HL-60 (cell line): ENCODE measurements around the gene MYO5C.
A peak's percentile ranks its signal among the peaks of the same experiment; 100 is the strongest.

Experiments used
- DNase-seq, 2 experiments: peaks; one replicate each; pipeline ENCODE4 v3.0.0-alpha.2; 2010 to 2020; ENCODE audit warnings: low read depth in 1 of 2, low spot score in 1 of 2
- H3K27ac ChIP-seq: fragments of 250-450 bp; sonication (Bioruptor Pico); replicated peaks from 2 replicates; pipeline ENCODE4 v1.5.1; 2020; ENCODE audit warnings: mild to moderate bottlenecking, moderate library complexity
- H3K27me3 ChIP-seq: fragments of 250-450 bp; sonication (Bioruptor Pico); 2 replicates; pipeline ENCODE4 v1.5.1; 2021; ENCODE audit warnings: mild to moderate bottlenecking, moderate library complexity; ENCODE audit not compliant: insufficient read depth, poor library complexity, severe bottlenecking
- H3K4me3 ChIP-seq: replicated peaks from 2 replicates; pipeline ENCODE4 v1.5.1; 2011; ENCODE audit warnings: mild to moderate bottlenecking, control low read depth, low read length; ENCODE audit not compliant: insufficient read depth
- CTCF ChIP-seq: IDR thresholded peaks from one replicate; pipeline ENCODE4 v1.5.1; 2011; ENCODE audit warnings: low read length, control low read depth, inconsistent platforms; ENCODE audit not compliant: insufficient read depth
- GABPA ChIP-seq: IDR thresholded peaks from 2 replicates; pipeline ENCODE4 v1.6.1; 2012; ENCODE audit warnings: low read depth
- POLR2AphosphoS5 ChIP-seq: IDR thresholded peaks from 2 replicates; pipeline ENCODE4 v1.6.1; 2012; ENCODE audit warnings: low read depth
- REST ChIP-seq: IDR thresholded peaks from 2 replicates; pipeline ENCODE4 v1.6.1; 2012; ENCODE audit warnings: low read depth; ENCODE audit not compliant: insufficient replicate concordance
- SPI1 ChIP-seq: IDR thresholded peaks from 2 replicates; pipeline ENCODE4 v1.6.1; 2012; ENCODE audit warnings: low read depth, mild to moderate bottlenecking, borderline replicate concordance

Gene MYO5C

GRCh38 chr15:52218371-52218770, 77.2 kb downstream of the MYO5C start:
- H3K27ac ChIP-seq = no peak overlapping the region
- H3K4me3 ChIP-seq = no peak overlapping the region
- DNase-seq = no peak
- H3K27me3 ChIP-seq = no peaks in the 10 kb centered on the region
- TF ChIP-seq REST (no peak), SPI1 (no peak), CTCF (no peak), GABPA (no peak), POLR2AphosphoS5 (no peak)

- no peak overlapping the region for H3K27ac ChIP-seq
- no peaks in the 10 kb centered on the region for H3K27me3 ChIP-seq
- peak in 1 of 2 experiments; percentile 5 for DNase-seq
- TF ChIP-seq CTCF (peak; percentile 3), POLR2AphosphoS5 (no peak)
- H3K4me3 ChIP-seq = no peak overlapping the region
Measured at GRCh38 chr15:52217186-52217585, 78.4 kb downstream of the MYO5C start.

GRCh38 chr15:52214553-52214952, 81.1 kb downstream of the MYO5C start:
- H3K27me3 ChIP-seq = no peaks in the 10 kb centered on the region
- H3K27ac ChIP-seq = no peak overlapping the region
- no peak overlapping the region for H3K4me3 ChIP-seq
- no peak for DNase-seq
- TF ChIP-seq REST (no peak), GABPA (no peak), CTCF (no peak), SPI1 (no peak), POLR2AphosphoS5 (no peak)

- TF ChIP-seq POLR2AphosphoS5 (no peak), GABPA (no peak), SPI1 (no peak), REST (no peak), CTCF (no peak)
- Histone ChIP-seq H3K27ac (no peak overlapping the region), H3K4me3 (no peak overlapping the region), H3K27me3 (no peaks in the 10 kb centered on the region)
- no peak for DNase-seq
Measured at GRCh38 chr15:52213206-52213605, 82.4 kb downstream of the MYO5C start.
